Ureter (tissue), 1 donor: ENCODE results near the gene CACNA1C. TPM values are rescaled to one million over a fixed set of nuclear protein-coding genes. Genes with fewer than 3 reads are reported as not detected.

Experiments
- DNase-seq: peaks from one replicate; pipeline ENCODE4 v3.0.0-alpha.2; 2020; ENCODE audit warnings: low spot score
- total RNA-seq: library from RNA; stranded (reverse); gene quantifications from one replicate; pipeline ENCODE4 v1.2.4, GENCODE V29; 2023
- donor health status: DM: yes; HTN: yes; CAD: no.

CACNA1C gene
- total RNA-seq, 1 donor from 2014 or later = 30.1 TPM

- DNase-seq = no peak
These were observed 88.2 kb downstream of the CACNA1C start for GRCh38 chr12:2140858-2141519.

GRCh38 chr12:2142068-2142467, 89.3 kb downstream of the CACNA1C start:
- DNase-seq = no peak

DNA sequence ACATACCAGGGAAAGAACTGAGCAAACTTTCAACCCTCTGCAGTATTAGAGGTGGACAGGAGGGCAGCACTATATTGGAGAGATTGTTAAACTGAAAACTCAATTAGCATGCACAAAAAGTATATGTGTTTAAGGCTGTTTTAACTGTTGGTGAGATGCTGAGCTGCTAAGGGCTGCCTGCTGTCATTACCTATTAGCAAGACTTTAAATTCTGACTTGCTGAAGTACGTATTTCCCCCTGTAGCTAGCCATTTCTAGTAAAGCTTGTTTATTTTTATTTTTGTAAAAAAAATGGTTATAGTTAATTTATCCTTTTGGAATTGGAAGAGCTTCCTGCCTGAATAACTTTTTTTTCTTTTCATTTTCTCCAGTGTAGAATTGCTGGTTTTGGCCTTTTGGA, 92.2 kb downstream of the CACNA1C start:
- no peak for DNase-seq

- no peak for DNase-seq
These were observed 92.7 kb downstream of the CACNA1C start for GRCh38 chr12:2145433-2145998.

GRCh38 chr12:2147335-2147734, 94.5 kb downstream of the CACNA1C start:
- DNase-seq = no peak

DNA sequence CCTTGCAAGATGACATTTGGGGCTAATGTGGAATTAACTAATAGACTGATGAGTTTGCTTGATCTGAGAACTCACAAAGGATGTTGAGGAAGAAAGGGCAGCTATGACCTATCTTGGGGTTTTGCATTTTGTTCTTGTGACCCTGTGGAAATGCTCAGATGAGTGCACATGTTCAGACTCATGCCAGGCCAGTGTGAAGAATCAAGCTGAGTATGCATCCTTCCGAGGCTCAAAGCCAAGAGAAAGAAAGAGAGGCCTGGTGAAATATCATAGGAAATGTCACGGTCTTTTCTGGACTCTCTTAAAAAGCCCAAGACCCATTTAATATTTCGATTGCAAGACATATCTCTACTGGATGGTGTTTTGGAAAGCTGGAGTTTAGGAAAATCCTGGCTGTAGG, 96.3 kb downstream of the CACNA1C start:
- no peak for DNase-seq

DNA sequence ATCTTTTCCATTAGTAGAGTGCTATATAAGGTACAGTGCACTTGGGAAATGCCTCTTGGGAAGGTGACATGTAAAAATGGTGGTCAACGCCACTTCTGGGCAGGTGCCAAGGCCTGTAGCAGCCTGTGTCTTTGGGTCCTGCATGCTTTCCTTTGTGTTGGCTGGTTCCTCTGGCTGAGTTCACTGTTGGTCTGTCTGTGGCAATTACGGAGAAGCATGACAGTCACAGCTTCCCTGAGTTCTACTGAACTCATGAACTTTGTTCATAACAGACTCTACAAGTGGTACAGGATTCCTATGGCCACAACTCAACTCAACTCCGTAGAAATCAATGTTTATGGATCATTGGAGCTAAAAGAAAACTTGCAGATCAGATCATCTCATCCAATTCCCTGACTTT, 98.0 kb downstream of the CACNA1C start:
- no peak for DNase-seq

DNA sequence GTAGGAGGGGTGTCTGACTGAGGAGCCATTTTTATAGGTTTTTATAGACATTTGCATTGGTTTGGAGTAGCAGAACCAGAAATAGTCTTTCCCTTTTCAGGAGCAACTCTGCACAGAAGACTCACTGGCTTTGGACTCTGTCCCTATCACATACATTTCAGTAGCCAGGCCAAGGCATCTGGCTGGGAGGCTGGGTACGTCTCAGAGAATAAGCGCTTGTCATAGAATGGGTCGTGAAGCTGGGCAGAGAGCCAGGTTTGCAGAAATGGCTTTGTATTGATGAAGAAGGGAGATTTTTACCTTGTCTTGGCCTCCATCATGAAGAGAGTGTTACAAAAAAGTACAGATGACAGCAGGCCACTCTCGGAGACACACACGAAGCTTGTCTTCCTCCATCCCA, 98.6 kb downstream of the CACNA1C start:
- no peak for DNase-seq

- DNase-seq = no peak
These were observed 99.3 kb downstream of the CACNA1C start for GRCh38 chr12:2152134-2152533.

GRCh38 chr12:2154050-2154449, 101.3 kb downstream of the CACNA1C start:
- no peak for DNase-seq

DNA sequence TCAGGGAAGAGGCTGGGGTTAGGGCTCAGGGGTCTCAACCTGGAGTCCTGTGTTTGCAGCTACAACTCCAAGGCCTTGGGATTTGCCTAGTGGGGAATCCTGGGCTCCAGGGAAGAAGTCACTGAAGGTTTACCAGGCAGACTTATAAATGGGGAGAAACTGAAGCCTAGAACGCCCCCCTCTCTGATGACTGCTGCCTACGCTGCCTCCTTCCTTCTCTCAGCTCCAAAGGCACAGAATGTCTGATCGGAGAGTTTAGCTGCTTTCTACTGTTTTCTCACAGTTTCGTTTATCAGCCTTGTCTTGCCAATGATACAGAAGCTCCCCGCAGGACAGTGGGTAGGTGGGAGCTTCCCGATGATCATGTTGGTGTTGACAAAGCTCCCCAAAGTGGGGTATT, 101.7 kb downstream of the CACNA1C start:
- DNase-seq = no peak

DNA sequence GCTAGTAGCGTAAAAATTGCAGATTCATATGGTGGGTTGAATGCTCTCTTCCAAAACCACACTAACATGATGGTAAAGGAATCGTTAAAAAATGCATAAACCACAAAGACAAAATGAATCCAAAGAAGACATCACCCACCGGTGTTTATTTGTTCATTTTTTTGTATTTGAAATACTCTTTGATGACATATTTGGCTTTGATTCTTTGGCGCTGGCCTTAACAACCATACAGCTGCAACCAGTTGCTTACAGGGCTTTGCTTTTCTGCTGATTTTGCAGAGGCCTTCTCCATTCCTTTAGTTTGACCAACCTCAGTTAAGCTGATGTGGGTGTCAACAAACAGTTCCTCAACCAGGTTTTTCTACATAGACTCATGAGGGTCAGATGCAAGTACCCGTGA, 103.5 kb downstream of the CACNA1C start:
- DNase-seq = no peak

GRCh38 chr12:2160043-2160442, 107.3 kb downstream of the CACNA1C start:
- no peak for DNase-seq

- peak; percentile 53 for DNase-seq
These were observed 108.7 kb downstream of the CACNA1C start for GRCh38 chr12:2161473-2161872.

DNA sequence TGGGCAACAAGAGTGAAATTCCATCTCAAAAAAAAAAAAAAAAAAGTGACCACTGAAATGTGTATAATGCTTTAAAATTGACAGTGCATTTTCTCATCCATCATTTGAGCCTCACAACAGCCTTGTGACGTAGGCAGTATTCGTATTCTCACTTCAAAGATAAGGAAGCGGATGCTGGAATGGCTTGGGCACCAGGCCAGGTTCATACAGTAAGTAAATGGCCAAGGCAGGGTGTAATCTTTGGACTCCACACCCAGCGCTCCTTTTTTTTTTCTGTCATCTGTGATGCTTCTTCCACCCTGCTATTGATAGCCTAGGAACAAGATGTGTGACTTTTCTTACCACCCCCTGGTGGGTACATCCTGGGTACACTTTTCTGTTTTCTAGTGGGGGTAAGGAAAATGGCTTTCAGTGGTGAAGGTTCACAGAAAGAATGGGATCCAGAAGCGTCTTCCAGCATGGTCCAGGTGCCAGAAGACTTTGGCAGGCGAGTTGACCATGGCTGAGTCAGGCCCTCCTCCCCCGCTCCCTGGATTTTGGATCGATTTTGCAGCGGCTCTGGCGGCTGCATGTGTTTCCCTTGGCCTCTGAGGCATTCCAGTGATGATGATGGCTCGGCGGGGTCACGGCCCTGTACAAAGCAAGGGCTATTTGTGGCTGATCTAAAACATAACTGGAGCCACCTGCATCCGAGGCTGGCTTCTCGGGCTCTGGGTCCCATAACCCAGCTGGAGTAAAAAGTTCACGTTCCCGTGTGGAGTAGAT, 110.6 kb downstream of the CACNA1C start:
- DNase-seq = peak; percentile 75

DNA sequence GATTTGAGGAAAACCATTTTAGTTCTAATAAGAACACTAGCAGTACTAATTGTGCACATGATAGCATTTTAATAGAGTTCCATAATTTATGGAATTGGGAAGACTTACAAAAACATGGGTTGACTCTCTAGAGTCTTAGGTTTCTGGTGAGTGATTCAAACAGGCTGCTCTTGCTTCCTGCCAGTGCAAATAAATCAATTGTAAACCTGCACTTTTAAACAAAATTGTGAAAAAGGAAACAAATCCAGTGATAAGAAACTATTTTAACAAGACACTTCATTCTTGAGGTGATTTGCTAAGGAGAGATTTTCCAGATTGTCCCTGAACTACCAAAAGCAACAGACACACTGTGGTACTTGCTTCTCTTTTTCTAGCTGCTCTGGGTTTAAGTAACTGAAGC, 112.2 kb downstream of the CACNA1C start:
- no peak for DNase-seq

DNA sequence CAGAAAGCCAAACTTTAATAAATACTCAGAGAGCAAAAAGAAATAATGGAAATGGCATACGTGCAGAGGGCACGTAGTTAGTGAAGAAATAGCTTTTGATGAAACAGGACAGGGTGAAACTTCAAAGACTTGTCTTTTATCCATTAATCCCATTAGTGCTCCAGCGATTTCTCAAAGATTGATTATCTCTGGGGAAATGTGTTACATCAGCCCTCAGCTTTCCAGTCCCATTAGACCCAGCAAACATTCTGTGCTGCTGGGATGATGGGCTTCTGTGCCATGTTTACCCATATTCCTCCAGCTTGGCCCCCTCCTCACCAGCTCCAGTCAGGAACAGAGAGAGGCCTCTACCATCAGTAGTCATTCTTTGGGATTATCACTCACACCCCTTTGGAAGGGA, 113.1 kb downstream of the CACNA1C start:
- no peak for DNase-seq

- DNase-seq = no peak
These were observed 113.9 kb downstream of the CACNA1C start for GRCh38 chr12:2166696-2167095.

DNA sequence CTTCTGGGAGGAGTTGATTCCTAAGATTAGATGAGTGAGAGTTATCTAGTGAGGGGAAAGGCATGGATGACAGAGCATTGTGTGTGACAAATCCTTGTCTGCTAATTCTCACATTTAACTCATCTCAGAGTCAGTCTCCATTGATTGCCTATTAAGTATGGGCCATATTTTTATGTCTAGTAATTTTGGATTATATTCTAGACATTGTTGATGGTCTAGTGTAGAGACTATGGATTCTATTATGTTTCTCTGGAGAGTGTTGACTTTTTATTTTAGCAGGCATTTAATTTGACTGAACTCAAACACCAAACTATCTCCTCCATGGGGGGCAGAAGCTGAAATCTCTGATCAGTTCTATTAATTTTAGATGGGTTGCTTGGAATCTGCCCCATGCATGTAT, 114.4 kb downstream of the CACNA1C start:
- no peak for DNase-seq

- DNase-seq = no peak
These were observed 116.0 kb downstream of the CACNA1C start for GRCh38 chr12:2168808-2169207.

- DNase-seq = no peak
These were observed 116.7 kb downstream of the CACNA1C start for GRCh38 chr12:2169489-2169888.

DNA sequence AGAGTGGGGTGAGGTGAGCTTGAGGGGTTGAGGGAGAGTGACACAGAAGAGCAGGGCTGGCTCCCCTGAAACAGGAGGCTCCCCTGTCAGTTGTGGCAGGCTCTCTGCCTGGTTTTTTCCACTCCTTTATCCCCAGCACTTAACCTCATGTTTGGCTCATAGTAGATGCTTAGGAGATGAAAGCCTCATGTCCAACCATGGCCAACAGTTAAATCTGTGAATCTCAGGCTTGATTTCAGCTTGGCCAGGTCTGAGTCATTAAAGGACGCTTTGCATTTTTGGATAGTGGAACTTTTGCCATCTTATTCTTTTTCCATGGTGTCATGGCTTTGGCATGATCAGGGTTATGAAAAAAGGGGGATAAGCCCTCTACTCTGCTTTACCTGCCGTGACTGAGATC, 117.2 kb downstream of the CACNA1C start:
- no peak for DNase-seq

GRCh38 chr12:2170376-2170775, 117.6 kb downstream of the CACNA1C start:
- no peak for DNase-seq
